Astrocyte (in vitro differentiated cells and primary cell): ENCODE data around the gene KLK3. TPM values are rescaled to one million over a fixed set of nuclear protein-coding genes. Genes with fewer than 3 reads are reported as not detected.
"Not testable (repeated sequence)": the region's sequence is repeated elsewhere in the genome, so short reads cannot be mapped to it uniquely, and the experiment has no call there.

Source experiments
- DNase-seq: peaks from one replicate; pipeline ENCODE4 v3.0.0-alpha.2; 2010; ENCODE audit warnings: low read depth
- FAIRE-seq: peaks from 2 replicates; lab custom pipeline; 2011; peaks lifted over from hg19 to GRCh38; lab: Jason Lieb, UNC
- H2AFZ ChIP-seq: 2 replicates; pipeline ENCODE4 v1.6.0; 2012; ENCODE audit warnings: low read depth, low read length, inconsistent platforms
- H3K27ac ChIP-seq: 2 replicates; pipeline ENCODE4 v1.5.1; 2011; ENCODE audit warnings: low read depth, low read length, inconsistent platforms
- H3K27me3 ChIP-seq: 2 replicates; pipeline ENCODE4 v1.6.0; 2011; ENCODE audit warnings: low read length, inconsistent platforms; ENCODE audit not compliant: insufficient read depth
- H3K36me3 ChIP-seq: 2 replicates; pipeline ENCODE4 v1.5.1; 2011; ENCODE audit warnings: low read length, inconsistent platforms; ENCODE audit not compliant: insufficient read depth
- H3K4me1 ChIP-seq: 2 replicates; pipeline ENCODE4 v1.5.1; 2011; ENCODE audit warnings: low read length, inconsistent platforms; ENCODE audit not compliant: insufficient read depth
- H3K4me2 ChIP-seq: 2 replicates; pipeline ENCODE4 v1.6.0; 2012; ENCODE audit warnings: low read length, inconsistent platforms
- H3K4me3 ChIP-seq: 2 replicates; pipeline ENCODE4 v1.5.1; 2011; ENCODE audit warnings: low read depth, mild to moderate bottlenecking, low read length, inconsistent platforms; ENCODE audit not compliant: insufficient read depth
- H3K79me2 ChIP-seq: 2 replicates; pipeline ENCODE4 v1.6.0; 2012; ENCODE audit warnings: mild to moderate bottlenecking, low read length, inconsistent platforms; ENCODE audit not compliant: insufficient read depth
- H3K9ac ChIP-seq: 2 replicates; pipeline ENCODE4 v1.6.0; 2012; ENCODE audit warnings: mild to moderate bottlenecking, low read length, inconsistent platforms
- H3K9me3 ChIP-seq: 2 replicates; pipeline ENCODE4 v1.5.1; 2012; ENCODE audit warnings: low read depth, mild to moderate bottlenecking, low read length, inconsistent platforms; ENCODE audit not compliant: insufficient read depth
- H4K20me1 ChIP-seq: 2 replicates; pipeline ENCODE4 v1.6.0; 2012; ENCODE audit warnings: low read length, inconsistent platforms; ENCODE audit not compliant: insufficient read depth
- H3K27ac Mint-ChIP-seq: one replicate; pipeline ENCODE4 v1.8.0; 2021; ENCODE audit warnings: mild to moderate bottlenecking, mixed read lengths; ENCODE audit not compliant: unreplicated experiment
- H3K27me3 Mint-ChIP-seq: one replicate; pipeline ENCODE4 v1.8.0; 2021; ENCODE audit warnings: low read depth, mixed read lengths; ENCODE audit not compliant: unreplicated experiment
- H3K36me3 Mint-ChIP-seq: one replicate; pipeline ENCODE4 v1.8.0; 2021; ENCODE audit warnings: low read depth, mixed read lengths; ENCODE audit not compliant: unreplicated experiment
- H3K4me1 Mint-ChIP-seq: one replicate; pipeline ENCODE4 v1.8.0; 2021; ENCODE audit warnings: low read depth, mixed read lengths; ENCODE audit not compliant: unreplicated experiment
- H3K4me3 Mint-ChIP-seq: one replicate; pipeline ENCODE4 v1.8.0; 2021; ENCODE audit warnings: mild to moderate bottlenecking, moderate library complexity, mixed read lengths; ENCODE audit not compliant: unreplicated experiment
- H3K9me3 Mint-ChIP-seq: one replicate; pipeline ENCODE4 v1.8.0; 2021; ENCODE audit warnings: mild to moderate bottlenecking, mixed read lengths; ENCODE audit not compliant: unreplicated experiment
- EZH2 ChIP-seq: IDR thresholded peaks from 2 replicates; pipeline ENCODE4 v1.6.1; 2012; ENCODE audit warnings: mild to moderate bottlenecking, low read length, inconsistent platforms; ENCODE audit not compliant: insufficient read depth
- total RNA-seq: library from RNA; stranded (reverse); gene quantifications from 2 replicates; pipeline ENCODE4 v1.2.1, GENCODE V29; 2021
- TF ChIP-seq, protein P1 (sequence below): IDR thresholded peaks from 2 replicates; pipeline ENCODE4 v1.5.1; 2011; ENCODE audit warnings: low read depth, mild to moderate bottlenecking, inconsistent platforms, low read length, moderate library complexity; ENCODE audit not compliant: insufficient read depth

KLK3 gene
- total RNA-seq, 1 donor from 2014 or later, result not detected

DNA sequence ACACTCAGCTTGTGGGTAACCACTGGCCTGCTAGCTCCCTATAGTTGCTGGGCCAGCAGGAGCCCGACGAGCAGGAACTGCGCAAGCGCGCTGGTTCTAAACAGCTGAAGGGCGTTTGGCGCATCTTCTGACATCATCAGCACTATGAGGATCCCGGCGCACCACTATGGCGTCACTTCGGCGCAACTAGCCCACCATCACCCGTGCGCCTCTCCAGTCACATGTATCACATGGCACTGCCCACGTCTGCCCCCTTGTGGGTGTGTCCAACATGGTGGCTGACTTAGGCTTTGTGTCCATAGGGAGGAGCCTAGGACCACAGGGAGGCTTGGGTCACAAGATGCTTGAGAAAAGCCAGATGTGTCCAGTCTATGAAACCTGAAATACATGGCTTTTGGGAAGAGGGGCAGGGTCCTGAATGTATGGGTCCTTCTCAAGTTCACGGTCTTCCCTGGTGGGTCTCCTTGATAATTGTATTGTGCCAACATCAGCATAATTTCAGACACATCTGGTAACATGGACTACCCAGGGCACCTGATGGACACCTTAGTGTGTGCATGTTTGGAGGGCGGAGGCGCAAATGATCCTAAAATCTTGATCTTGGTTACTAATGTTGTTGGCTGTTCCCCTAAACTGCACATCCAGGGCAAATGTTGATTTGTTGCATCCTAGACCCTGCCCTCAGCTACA is 38.5 kb downstream of the KLK3 start:
- H3K27me3 Mint-ChIP-seq, result peaks cover 6% of the 10 kb centered on the region

DNA sequence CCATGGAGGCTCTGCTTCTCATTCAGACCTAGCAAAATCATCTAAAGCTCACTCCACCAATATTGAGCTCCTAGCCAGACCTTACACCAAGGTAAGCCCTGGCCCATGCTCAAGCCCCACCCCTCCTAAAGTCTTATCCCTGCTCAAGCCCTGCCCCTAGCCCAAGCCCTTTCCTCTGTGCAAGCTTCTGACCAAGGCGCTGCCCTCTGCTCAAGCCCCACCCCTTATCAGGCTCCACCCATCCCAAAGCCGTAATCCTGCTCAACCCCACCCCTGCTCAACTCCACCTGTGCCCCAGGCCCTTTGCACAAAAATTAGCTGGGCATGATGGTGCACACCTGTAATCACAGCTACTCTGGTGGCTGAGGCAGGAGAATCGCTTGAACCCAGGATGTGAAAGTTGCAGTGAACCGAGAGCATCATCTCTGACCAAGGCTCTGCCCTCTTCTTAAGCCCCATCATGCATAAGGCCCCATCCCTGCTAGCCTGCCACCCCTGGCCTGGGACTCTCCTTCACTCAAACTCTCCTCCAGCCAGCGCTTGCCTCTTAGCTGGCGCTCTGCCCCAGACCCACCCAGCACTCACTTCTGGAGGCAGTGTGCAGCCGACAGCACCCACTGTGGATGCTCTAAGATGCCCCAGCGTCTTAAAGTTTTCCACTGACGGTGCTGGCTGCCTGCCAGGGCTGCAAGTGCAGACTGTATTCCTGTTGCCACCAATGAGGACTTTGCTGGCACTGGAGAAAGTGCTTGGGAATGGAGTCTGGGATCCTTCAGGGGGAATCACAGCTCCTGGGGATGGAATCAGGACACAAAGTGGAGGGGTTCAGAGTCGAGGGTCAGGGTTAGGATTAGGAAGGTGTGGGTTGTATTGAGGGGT is 40.0 kb downstream of the KLK3 start:
- FAIRE-seq (no peak), DNase-seq (no peak)
- Histone ChIP-seq H3K79me2 (no peaks in the 10 kb centered on the region), H3K36me3 (no peaks in the 10 kb centered on the region), H3K4me2 (no peak overlapping the region), H4K20me1 (no peaks in the 10 kb centered on the region), H3K9ac (no peak overlapping the region), H3K27ac (no peak overlapping the region), H3K4me3 (no peak overlapping the region), H3K4me1 (no peaks in the 10 kb centered on the region), H3K9me3 (no peaks in the 10 kb centered on the region), H2AFZ (no peak overlapping the region), H3K27me3 (no peaks in the 10 kb centered on the region)
- no peak for TF ChIP-seq EZH2
- TF ChIP-seq, protein P1, sequence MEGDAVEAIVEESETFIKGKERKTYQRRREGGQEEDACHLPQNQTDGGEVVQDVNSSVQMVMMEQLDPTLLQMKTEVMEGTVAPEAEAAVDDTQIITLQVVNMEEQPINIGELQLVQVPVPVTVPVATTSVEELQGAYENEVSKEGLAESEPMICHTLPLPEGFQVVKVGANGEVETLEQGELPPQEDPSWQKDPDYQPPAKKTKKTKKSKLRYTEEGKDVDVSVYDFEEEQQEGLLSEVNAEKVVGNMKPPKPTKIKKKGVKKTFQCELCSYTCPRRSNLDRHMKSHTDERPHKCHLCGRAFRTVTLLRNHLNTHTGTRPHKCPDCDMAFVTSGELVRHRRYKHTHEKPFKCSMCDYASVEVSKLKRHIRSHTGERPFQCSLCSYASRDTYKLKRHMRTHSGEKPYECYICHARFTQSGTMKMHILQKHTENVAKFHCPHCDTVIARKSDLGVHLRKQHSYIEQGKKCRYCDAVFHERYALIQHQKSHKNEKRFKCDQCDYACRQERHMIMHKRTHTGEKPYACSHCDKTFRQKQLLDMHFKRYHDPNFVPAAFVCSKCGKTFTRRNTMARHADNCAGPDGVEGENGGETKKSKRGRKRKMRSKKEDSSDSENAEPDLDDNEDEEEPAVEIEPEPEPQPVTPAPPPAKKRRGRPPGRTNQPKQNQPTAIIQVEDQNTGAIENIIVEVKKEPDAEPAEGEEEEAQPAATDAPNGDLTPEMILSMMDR, result no peak
- Mint-ChIP-seq H3K9me3 (peaks cover 9% of the 10 kb centered on the region), H3K4me3 (no peak overlapping the region), H3K27ac (no peak overlapping the region), H3K27me3 (peaks cover 9% of the 10 kb centered on the region), H3K4me1 (peaks cover 2% of the 10 kb centered on the region), H3K36me3 (no peaks in the 10 kb centered on the region)

More for the DNA sequence above, 38.5 kb downstream of the KLK3 start:
- Histone ChIP-seq H3K79me2 (no peaks in the 10 kb centered on the region), H4K20me1 (no peaks in the 10 kb centered on the region), H3K36me3 (no peaks in the 10 kb centered on the region), H2AFZ (no peak overlapping the region), H3K9me3 (no peaks in the 10 kb centered on the region), H3K27ac (no peak overlapping the region), H3K4me2 (no peak overlapping the region), H3K4me1 (no peaks in the 10 kb centered on the region), H3K27me3 (no peaks in the 10 kb centered on the region), H3K4me3 (no peak overlapping the region), H3K9ac (no peak overlapping the region)
- H3K4me1 Mint-ChIP-seq, result no peaks in the 10 kb centered on the region
- no peak overlapping the region for H3K4me3 Mint-ChIP-seq
- H3K27ac Mint-ChIP-seq, result no peak overlapping the region
- H3K9me3 Mint-ChIP-seq, result peaks cover 10% of the 10 kb centered on the region
- no peak for TF ChIP-seq EZH2
- no peaks in the 10 kb centered on the region for H3K36me3 Mint-ChIP-seq
- DNase-seq (no peak), FAIRE-seq (no peak)

- not testable (repeated sequence) for H3K27ac Mint-ChIP-seq, H3K36me3 ChIP-seq, H3K4me2 ChIP-seq, H3K79me2 ChIP-seq, H3K9ac ChIP-seq, FAIRE-seq, H3K4me1 ChIP-seq, H4K20me1 ChIP-seq, H3K27me3 ChIP-seq, H3K4me1 Mint-ChIP-seq, H3K27ac ChIP-seq, DNase-seq, H3K4me3 Mint-ChIP-seq, H3K9me3 ChIP-seq, H3K4me3 ChIP-seq, H2AFZ ChIP-seq, H3K36me3 Mint-ChIP-seq
- peaks cover 12% of the 10 kb centered on the region for H3K27me3 Mint-ChIP-seq
- peaks cover 12% of the 10 kb centered on the region for H3K9me3 Mint-ChIP-seq
These were observed 41.4 kb downstream of the KLK3 start for GRCh38 chr19:50896089-50896590.
